Vagina (tissue), 2 donors: Measurements from ENCODE around the gene FUBP1.
"Not testable (repeated sequence)": the region's sequence is repeated elsewhere in the genome, so short reads cannot be mapped to it uniquely, and the experiment has no call there.

Experiments used
- CTCF ChIP-seq, 3 experiments: fragments of 450-650 bp in 2 of 3; fragments of 200-600 bp in 1 of 3; sonication (generic) in 1 of 3; IDR thresholded peaks; one replicate each; pipeline ENCODE4 v1.5.1; 2017 to 2019; ENCODE audit warnings: antibody characterized with exemption in 3 of 3, mild to moderate bottlenecking in 2 of 3, moderate library complexity in 2 of 3
- POLR2A ChIP-seq, 2 donors: fragments of 450-650 bp; IDR thresholded peaks; one replicate each; pipeline ENCODE4 v1.6.1; 2017; ENCODE audit warnings: antibody characterized with exemption in 2 of 2, mild to moderate bottlenecking in 2 of 2, moderate library complexity in 2 of 2
- POLR2AphosphoS5 ChIP-seq, 2 donors: sonication (generic); formaldehyde crosslinking; IDR thresholded peaks; one replicate each; pipeline ENCODE4 v1.9.0; 2017; ENCODE audit warnings: antibody characterized with exemption in 2 of 2, mild to moderate bottlenecking in 2 of 2, low read depth in 1 of 2; ENCODE audit not compliant: insufficient read depth in 1 of 2

- TF ChIP-seq CTCF (IDR thresholded peaks at IDR 0.05); POLR2A (IDR thresholded peaks at IDR 0.05); POLR2AphosphoS5 (IDR thresholded peaks at IDR 0.05; ENCODE audit: insufficient read depth in 1 of 2, low read depth in 1 of 2): not testable (repeated sequence)
These were observed 4.6 kb upstream of the FUBP1 start for GRCh38 chr1:77983352-77983996.
